Keratinocyte (primary cell): Measurements from ENCODE around the gene DYNC2I2. TPM values are rescaled to one million over a fixed set of nuclear protein-coding genes. Genes with fewer than 3 reads are reported as not detected.

Experiments used
- DNase-seq: peaks from one replicate; pipeline ENCODE4 v3.0.0-alpha.2; 2011; ENCODE audit warnings: low read depth, missing footprints, low spot score
- FAIRE-seq: peaks from 2 replicates; lab custom pipeline; 2011; peaks lifted over from hg19 to GRCh38; lab: Jason Lieb, UNC
- H2AFZ ChIP-seq: 2 replicates; pipeline ENCODE4 v1.6.0; 2012; ENCODE audit warnings: low read length, control low read depth, inconsistent platforms; ENCODE audit not compliant: control insufficient read depth
- H3K27ac ChIP-seq: 2 replicates; pipeline ENCODE4 v1.5.1; 2011; ENCODE audit warnings: low read length; ENCODE audit not compliant: control insufficient read depth, insufficient read depth
- H3K27me3 ChIP-seq: 3 replicates; pipeline ENCODE4 v1.6.0; 2011; ENCODE audit warnings: low read length; ENCODE audit not compliant: control insufficient read depth, insufficient read depth; ENCODE audit errors: extremely low read depth
- H3K36me3 ChIP-seq, 2 experiments: 2 replicates in 1 of 2; 3 replicates in 1 of 2; pipeline ENCODE4 v1.5.1; 2011; ENCODE audit warnings: low read length in 2 of 2, mild to moderate bottlenecking in 1 of 2; ENCODE audit not compliant: control insufficient read depth in 2 of 2, insufficient read depth in 2 of 2; ENCODE audit errors: extremely low read depth in 1 of 2
- H3K4me1 ChIP-seq: 3 replicates; pipeline ENCODE4 v1.5.1; 2011; ENCODE audit warnings: low read length; ENCODE audit not compliant: control insufficient read depth, insufficient read depth; ENCODE audit errors: extremely low read depth
- H3K4me2 ChIP-seq: 3 replicates; pipeline ENCODE4 v1.6.0; 2011; ENCODE audit warnings: low read depth, low read length; ENCODE audit not compliant: control insufficient read depth, insufficient read depth; ENCODE audit errors: extremely low read depth
- H3K4me3 ChIP-seq, 3 experiments: fragments of 200-600 bp in 1 of 3; sonication (generic) in 1 of 3; 2 replicates in 2 of 3; 3 replicates in 1 of 3; pipeline ENCODE4 v1.5.1; 2011 to 2016; ENCODE audit warnings: low read length in 3 of 3, mild to moderate bottlenecking in 3 of 3, control low read depth in 2 of 3, inconsistent platforms in 1 of 3, low read depth in 1 of 3, mixed read lengths in 1 of 3, mixed run types in 1 of 3, moderate library complexity in 1 of 3; ENCODE audit not compliant: control insufficient read depth in 2 of 3, insufficient read depth in 2 of 3; ENCODE audit errors: extremely low read depth in 1 of 3
- H3K79me2 ChIP-seq: 2 replicates; pipeline ENCODE4 v1.6.0; 2012; ENCODE audit warnings: low read length; ENCODE audit not compliant: control insufficient read depth, insufficient read depth
- H3K9ac ChIP-seq: 3 replicates; pipeline ENCODE4 v1.6.0; 2011; ENCODE audit warnings: low read length; ENCODE audit not compliant: control insufficient read depth, insufficient read depth; ENCODE audit errors: extremely low read depth
- H3K9me1 ChIP-seq: 3 replicates; pipeline ENCODE4 v1.6.0; 2011; ENCODE audit warnings: low read length; ENCODE audit not compliant: control insufficient read depth, insufficient read depth; ENCODE audit errors: extremely low read depth
- H3K9me3 ChIP-seq: 2 replicates; pipeline ENCODE4 v1.5.1; 2012; ENCODE audit warnings: low read depth, low read length; ENCODE audit not compliant: control insufficient read depth
- H4K20me1 ChIP-seq: 3 replicates; pipeline ENCODE4 v1.6.0; 2011; ENCODE audit warnings: low read length; ENCODE audit not compliant: control insufficient read depth, insufficient read depth; ENCODE audit errors: extremely low read depth
- CTCF ChIP-seq, 3 experiments: IDR thresholded peaks in 1 of 3; conservative IDR thresholded peaks in 1 of 3; optimal IDR thresholded peaks in 1 of 3; 2 replicates in 2 of 3; 3 replicates in 1 of 3; pipeline versions ENCODE3 to v1.5.1; 2011; ENCODE audit warnings: low read length in 3 of 3, mild to moderate bottlenecking in 3 of 3, moderate library complexity in 2 of 3, control low read depth in 1 of 3, inconsistent platforms in 1 of 3; ENCODE audit not compliant: insufficient read depth in 2 of 3; ENCODE audit errors: extremely low read depth in 1 of 3
- EZH2 ChIP-seq: IDR thresholded peaks from one replicate; pipeline ENCODE4 v1.6.1; 2012; ENCODE audit warnings: inconsistent platforms, mild to moderate bottlenecking, low read length, moderate library complexity
- dilution Hi-C: fragments of 300-500 bp; cut with MboI; formaldehyde crosslinking; loops from one replicate; pipeline ENCODE4 v1.7.0; 2020; ENCODE audit warnings: low sequenced_read_pairs; ENCODE audit not compliant: extremely low pct_ligation_motif_present
- polyA plus RNA-seq, 5 experiments: library from polyadenylated mRNA; depleted of rRNA in 3 of 5; stranded (reverse) in 3 of 5; stranded (forward) in 1 of 5; unstranded in 1 of 5; fragments of >200 nt; gene quantifications; 1 replicate in 1 of 5; 2 replicates in 3 of 5; 3 replicates in 1 of 5; pipeline versions ENCODE4 v1.2.1 to v1.2.3, GENCODE V29; 2011 to 2012; ENCODE audit warnings: missing spikeins in 2 of 5, low read depth in 1 of 5, low replicate concordance in 1 of 5

The DYNC2I2 gene
- polyA plus RNA-seq, 1 donor (not counting 4 experiments of a cell fraction or from before 2014, with no cell fraction given) = 11.5 TPM

- no peak overlapping the region for H3K9ac ChIP-seq
- H3K4me2 ChIP-seq = no peak overlapping the region
- dilution Hi-C loops = no loop called here
- no peaks in the 10 kb centered on the region for H3K9me3 ChIP-seq
- H3K27me3 ChIP-seq = no peaks in the 10 kb centered on the region
- peaks cover 28 to 43% of the 10 kb centered on the region in 2 experiments for H3K36me3 ChIP-seq
- no peaks in the 10 kb centered on the region for H3K79me2 ChIP-seq
- no peak overlapping the region for H3K4me3 ChIP-seq
- FAIRE-seq (no peak), DNase-seq (no peak)
- H3K9me1 ChIP-seq = no peaks in the 10 kb centered on the region
- no peaks in the 10 kb centered on the region for H4K20me1 ChIP-seq
- TF ChIP-seq CTCF (optimal IDR thresholded peaks at IDR 0.05 in 1 of 3, IDR thresholded peaks at IDR 0.05 in 1 of 3, conservative IDR thresholded peaks at IDR 0.05 in 1 of 3; ENCODE audit: extremely low read depth in 1 of 3, insufficient read depth in 2 of 3, low read length in 3 of 3) = no peak
- H3K27ac ChIP-seq = no peak overlapping the region
- H2AFZ ChIP-seq = no peak overlapping the region
- no peaks in the 10 kb centered on the region for H3K4me1 ChIP-seq
These were observed 61.2 kb downstream of the DYNC2I2 start for GRCh38 chr9:128595471-128595870.

GRCh38 chr9:128593856-128594255, 62.8 kb downstream of the DYNC2I2 start:
- dilution Hi-C loops = no loop called here
- Histone ChIP-seq H3K9me1 (no peaks in the 10 kb centered on the region), H4K20me1 (no peaks in the 10 kb centered on the region), H3K4me2 (no peak overlapping the region), H3K36me3 (peaks cover 34 to 36% of the 10 kb centered on the region in 2 experiments), H3K27ac (no peak overlapping the region), H3K27me3 (no peaks in the 10 kb centered on the region), H3K9ac (no peak overlapping the region), H3K4me3 (no peak overlapping the region), H3K4me1 (no peaks in the 10 kb centered on the region), H2AFZ (no peak overlapping the region), H3K79me2 (no peaks in the 10 kb centered on the region), H3K9me3 (no peaks in the 10 kb centered on the region)
- no peak for DNase-seq
- FAIRE-seq = no peak
- TF ChIP-seq EZH2 = no peak
- no peak for TF ChIP-seq CTCF (optimal IDR thresholded peaks at IDR 0.05 in 1 of 3, IDR thresholded peaks at IDR 0.05 in 1 of 3, conservative IDR thresholded peaks at IDR 0.05 in 1 of 3; ENCODE audit: extremely low read depth in 1 of 3, insufficient read depth in 2 of 3, low read length in 3 of 3)
